Measurements from ENCODE around the gene RUBCNL.

GRCh38 chr13:46388846-46389245, 1.8 kb upstream of the RUBCNL start:
- TF ChIP-seq CTCF (IDR thresholded peaks at IDR 0.05; ENCODE audit: low read depth, low read length) (no peak), EZH2phosphoT487 (IDR thresholded peaks at IDR 0.05; ENCODE audit: low read depth) (no peak)
